ENCODE data around the gene SPRY4.

GRCh38 chr5:142283304-142283703 lies 41.5 kb downstream of the SPRY4 start:
- TF ChIP-seq MAX (IDR thresholded peaks at IDR 0.05) (no peak), CTCF (IDR thresholded peaks at IDR 0.05; ENCODE audit: low read depth, low read length, missing input control) (no peak), SP1 (IDR thresholded peaks at IDR 0.05) (no peak), EGR1 (IDR thresholded peaks at IDR 0.05; ENCODE audit: low read depth in 2 of 2) (no peak), ATF3 (IDR thresholded peaks at IDR 0.05) (no peak), RXRA (IDR thresholded peaks at IDR 0.05) (no peak)

All from liver (tissue), 3 donors.